CD14-positive monocyte (primary cell): ENCODE data around the gene DLG4. TPM values are rescaled to one million over a fixed set of nuclear protein-coding genes. Genes with fewer than 3 reads are reported as not detected.

Source experiments
- DNase-seq, 3 donors: peaks; one replicate each; pipeline ENCODE4 v3.0.0-alpha.2; 2011 to 2022
- H2AFZ ChIP-seq: 2 replicates; pipeline ENCODE4 v1.6.0; 2012; ENCODE audit warnings: mild to moderate bottlenecking, low read depth, low read length, inconsistent platforms; ENCODE audit not compliant: insufficient read depth, poor library complexity, severe bottlenecking
- H3K27ac ChIP-seq, 2 donors: 1 replicate in 1 of 2; 2 replicates in 1 of 2; pipeline ENCODE4 v1.5.1; 2012 to 2013; ENCODE audit warnings: low read length in 2 of 2, control low read depth in 1 of 2, inconsistent platforms in 1 of 2, low read depth in 1 of 2, mild to moderate bottlenecking in 1 of 2
- H3K27me3 ChIP-seq, 2 donors: one replicate each; pipeline versions ENCODE4 v1.6.0 to v1.6.1; 2011 to 2013; ENCODE audit warnings: low read length in 2 of 2; ENCODE audit not compliant: control insufficient read depth in 2 of 2, insufficient read depth in 2 of 2
- H3K36me3 ChIP-seq, 2 donors: replicated peaks in 1 of 2; 1 replicate in 1 of 2; 2 replicates in 1 of 2; pipeline versions ENCODE4 v1.5.1 to v1.6.1; 2012 to 2013; ENCODE audit warnings: low read length in 2 of 2, control low read depth in 1 of 2, inconsistent platforms in 1 of 2, mild to moderate bottlenecking in 1 of 2; ENCODE audit not compliant: insufficient read depth in 2 of 2, control insufficient read depth in 1 of 2
- H3K4me1 ChIP-seq, 2 donors: 1 replicate in 1 of 2; 2 replicates in 1 of 2; pipeline versions ENCODE4 v1.5.1 to v1.6.1; 2012 to 2013; ENCODE audit warnings: low read length in 2 of 2, control low read depth in 1 of 2, inconsistent platforms in 1 of 2, mild to moderate bottlenecking in 1 of 2, moderate library complexity in 1 of 2; ENCODE audit not compliant: insufficient read depth in 2 of 2, control insufficient read depth in 1 of 2
- H3K4me2 ChIP-seq: replicated peaks from 2 replicates; pipeline ENCODE3; 2012; ENCODE audit warnings: low read length, moderate library complexity, mild to moderate bottlenecking; ENCODE audit not compliant: poor library complexity, severe bottlenecking; ENCODE audit errors: extremely low read depth
- H3K4me3 ChIP-seq, 3 experiments: fragments of 200-600 bp in 1 of 3; sonication (generic) in 1 of 3; replicated peaks in 1 of 3; 1 replicate in 2 of 3; 2 replicates in 1 of 3; pipeline ENCODE4 v1.5.1; 2011 to 2013; ENCODE audit warnings: low read length in 3 of 3, mild to moderate bottlenecking in 3 of 3, control low read depth in 2 of 3, low read depth in 2 of 3, inconsistent platforms in 1 of 3, moderate library complexity in 1 of 3
- H3K79me2 ChIP-seq: 2 replicates; pipeline ENCODE4 v1.6.0; 2012; ENCODE audit warnings: mild to moderate bottlenecking, control low read depth, inconsistent platforms, low read length, moderate library complexity; ENCODE audit not compliant: insufficient read depth
- H3K9ac ChIP-seq: 2 replicates; pipeline ENCODE4 v1.6.0; 2017; ENCODE audit warnings: low read length, mild to moderate bottlenecking; ENCODE audit not compliant: insufficient read depth, poor library complexity, severe bottlenecking
- H3K9me3 ChIP-seq, 2 donors: replicated peaks in 1 of 2; 1 replicate in 1 of 2; 2 replicates in 1 of 2; pipeline versions ENCODE4 v1.5.1 to v1.6.1; 2012 to 2013; ENCODE audit warnings: low read length in 2 of 2, control low read depth in 1 of 2; ENCODE audit not compliant: control insufficient read depth in 1 of 2, insufficient read depth in 1 of 2
- H4K20me1 ChIP-seq: 2 replicates; pipeline ENCODE4 v1.6.0; 2012; ENCODE audit warnings: mild to moderate bottlenecking, low read length, control low read depth, moderate library complexity; ENCODE audit not compliant: insufficient read depth
- H3K27ac Mint-ChIP-seq, 7 donors: one replicate each; pipeline ENCODE4 v1.8.0; 2020; ENCODE audit warnings: mild to moderate bottlenecking in 7 of 7, mixed read lengths in 7 of 7, moderate library complexity in 6 of 7, inconsistent platforms in 2 of 7
- H3K27me3 Mint-ChIP-seq, 3 donors: one replicate each; pipeline ENCODE4 v1.8.0; 2021 to 2022; ENCODE audit warnings: low read depth in 3 of 3, mild to moderate bottlenecking in 3 of 3, mixed read lengths in 3 of 3, moderate library complexity in 3 of 3, inconsistent platforms in 1 of 3
- H3K36me3 Mint-ChIP-seq, 2 donors: one replicate each; pipeline ENCODE4 v1.8.0; 2020; ENCODE audit warnings: mixed read lengths in 2 of 2, inconsistent platforms in 1 of 2, mild to moderate bottlenecking in 1 of 2
- H3K4me1 Mint-ChIP-seq: one replicate; pipeline ENCODE4 v1.8.0; 2020; ENCODE audit warnings: mild to moderate bottlenecking, mixed read lengths
- H3K4me3 Mint-ChIP-seq, 2 donors: one replicate each; pipeline ENCODE4 v1.8.0; 2020; ENCODE audit warnings: mild to moderate bottlenecking in 2 of 2, mixed read lengths in 2 of 2, moderate library complexity in 1 of 2
- H3K9me3 Mint-ChIP-seq, 7 donors: one replicate each; pipeline ENCODE4 v1.8.0; 2020 to 2022; ENCODE audit warnings: mixed read lengths in 7 of 7, mild to moderate bottlenecking in 6 of 7, moderate library complexity in 6 of 7, inconsistent platforms in 2 of 7
- CTCF ChIP-seq: fragments of 200-600 bp; IDR thresholded peaks from one replicate; pipeline ENCODE4 v1.8.0; 2022; ENCODE audit warnings: antibody characterized with exemption, mild to moderate bottlenecking
- WGBS: methylation state at CpG from one replicate; pipeline ENCODE4 v1.1.5; 2013; ENCODE audit warnings: missing lambda C conversion rate; ENCODE audit not compliant: insufficient coverage; 5-methylcytosine and 5-hydroxymethylcytosine counted together
- intact Hi-C, 2 donors: fragments of 100-400 bp; cut with micrococcal nuclease; formaldehyde crosslinking; loops; one replicate each; pipeline versions ENCODE4 v1.15.0 to v1.15.1; 2023
- polyA plus RNA-seq, 3 donors: library from polyadenylated mRNA; depleted of rRNA in 1 of 3; unstranded in 2 of 3; stranded (reverse) in 1 of 3; fragments of 300-500 nt in 2 of 3; fragments of >200 nt in 1 of 3; fragmentation: Illumina TruSeq in 2 of 3; gene quantifications; 1 replicate in 2 of 3; 2 replicates in 1 of 3; pipeline ENCODE4 v1.2.3, GENCODE V29; 2012 to 2021

Gene DLG4
- polyA plus RNA-seq, 3 donors: 0.37 to 42.6 (median 0.39) TPM

GRCh38 chr17:7146115-7146514, 73.5 kb downstream of the DLG4 start:
- H3K36me3 ChIP-seq: peaks cover 14 to 30% of the 10 kb centered on the region in 2 donors
- no peak for DNase-seq
- H3K9me3 ChIP-seq: no peaks in the 10 kb centered on the region
- intact Hi-C loops: no loop called here
- H3K27ac Mint-ChIP-seq: peak overlapping the region in 1 of 7 donors; percentile 32
- WGBS: 95% methylated on average over 3 of the region's 6 CpGs
- no peak overlapping the region for H2AFZ ChIP-seq
- peaks cover 0 to 5% (median 0%) of the 10 kb centered on the region in 3 donors for H3K27me3 Mint-ChIP-seq
- H3K4me2 ChIP-seq: no peak overlapping the region
- no peak overlapping the region for H3K4me3 Mint-ChIP-seq
- no peak overlapping the region for H3K4me3 ChIP-seq
- H4K20me1 ChIP-seq: peaks cover 73% of the 10 kb centered on the region
- H3K4me1 ChIP-seq: peaks cover 10 to 24% of the 10 kb centered on the region in 2 donors
- peaks cover 24% of the 10 kb centered on the region for H3K79me2 ChIP-seq
- no peak for TF ChIP-seq CTCF
- no peak overlapping the region for H3K27ac ChIP-seq
- H3K36me3 Mint-ChIP-seq: peaks cover 30 to 52% of the 10 kb centered on the region in 2 donors
- H3K9ac ChIP-seq: no peak overlapping the region
- H3K9me3 Mint-ChIP-seq: peaks cover 0 to 4% (median 0%) of the 10 kb centered on the region in 7 donors
- H3K4me1 Mint-ChIP-seq: peaks cover 37% of the 10 kb centered on the region
- H3K27me3 ChIP-seq: no peaks in the 10 kb centered on the region

- intact Hi-C loops: no loop called here
- 92% methylated on average over 10 of the region's 11 CpGs for WGBS
- peaks cover 25 to 42% of the 10 kb centered on the region in 2 donors for H3K36me3 ChIP-seq
- Mint-ChIP-seq H3K27ac (peak overlapping the region in 1 of 7 donors; percentile 60), H3K4me3 (no peak overlapping the region), H3K27me3 (peaks cover 0 to 1% (median 0%) of the 10 kb centered on the region in 3 donors), H3K4me1 (peaks cover 43% of the 10 kb centered on the region), H3K9me3 (peaks cover 0 to under 1% (median 0%) of the 10 kb centered on the region in 7 donors), H3K36me3 (peaks cover 46 to 69% of the 10 kb centered on the region in 2 donors)
- no peak overlapping the region for H2AFZ ChIP-seq
- TF ChIP-seq CTCF: no peak
- no peak overlapping the region for H3K4me3 ChIP-seq
- peaks cover 43% of the 10 kb centered on the region for H3K79me2 ChIP-seq
- peaks cover 23 to 40% of the 10 kb centered on the region in 2 donors for H3K4me1 ChIP-seq
- H3K27me3 ChIP-seq: no peaks in the 10 kb centered on the region
- H3K4me2 ChIP-seq: no peak overlapping the region
- no peak for DNase-seq
- H3K9ac ChIP-seq: no peak overlapping the region
- H4K20me1 ChIP-seq: peaks cover 92% of the 10 kb centered on the region
- H3K27ac ChIP-seq: no peak overlapping the region
- no peaks in the 10 kb centered on the region for H3K9me3 ChIP-seq
These were observed 75.4 kb downstream of the DLG4 start for GRCh38 chr17:7144213-7144612.
